Chondrocyte (in vitro differentiated cells): ENCODE data around the gene OR2T11. TPM values are rescaled to one million over a fixed set of nuclear protein-coding genes. Genes with fewer than 3 reads are reported as not detected.

Source experiments
- DNase-seq: peaks from one replicate; pipeline ENCODE4 v3.0.0; 2021; ENCODE audit warnings: mixed read lengths, low spot score
- H3K27ac Mint-ChIP-seq: one replicate; pipeline ENCODE4 v1.8.0; 2021; ENCODE audit warnings: mild to moderate bottlenecking, moderate library complexity, mixed read lengths; ENCODE audit not compliant: unreplicated experiment
- H3K27me3 Mint-ChIP-seq: 2 replicates; pipeline ENCODE4 v1.8.0; 2021; ENCODE audit warnings: low read depth, mixed read lengths
- H3K36me3 Mint-ChIP-seq: 2 replicates; pipeline ENCODE4 v1.8.0; 2021; ENCODE audit warnings: low read depth, mixed read lengths
- H3K4me1 Mint-ChIP-seq: 2 replicates; pipeline ENCODE4 v1.8.0; 2021; ENCODE audit warnings: low read depth, mild to moderate bottlenecking, mixed read lengths
- H3K4me3 Mint-ChIP-seq: one replicate; pipeline ENCODE4 v1.8.0; 2021; ENCODE audit warnings: mild to moderate bottlenecking, moderate library complexity, mixed read lengths; ENCODE audit not compliant: unreplicated experiment
- H3K9me3 Mint-ChIP-seq: 2 replicates; pipeline ENCODE4 v1.8.0; 2021; ENCODE audit warnings: low read depth, mixed read lengths
- total RNA-seq: library from RNA; stranded (reverse); gene quantifications from 3 replicates; pipeline ENCODE4 v1.2.1, GENCODE V29; 2021
- TF ChIP-seq, protein P1 (sequence below): fragments of 200-600 bp; sonication (generic); IDR thresholded peaks from 2 replicates; pipeline ENCODE4 v1.5.0; 2021; ENCODE audit warnings: antibody characterized with exemption, mild to moderate bottlenecking, moderate library complexity

OR2T11 gene
- total RNA-seq, 1 donor from 2014 or later, result not detected

DNA sequence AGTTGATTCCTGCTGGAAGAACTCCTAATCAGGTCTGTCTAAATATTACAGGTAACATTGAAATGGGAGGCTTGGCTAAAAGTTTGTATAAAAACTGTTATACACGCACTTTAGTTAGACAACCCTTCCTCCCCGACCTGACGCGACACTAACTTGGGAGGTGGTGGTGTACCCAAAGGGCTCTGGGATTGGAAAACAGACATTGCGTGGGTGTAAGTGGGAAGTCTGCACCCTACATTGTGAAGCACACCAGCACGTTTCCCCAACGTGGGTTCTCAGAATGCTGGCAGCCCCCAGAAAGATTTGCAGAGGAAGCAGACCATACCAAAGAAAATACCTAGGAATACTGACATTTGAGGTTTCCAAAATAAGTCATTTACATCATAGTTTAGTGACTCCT lies 16.8 kb downstream of the OR2T11 start:
- no peaks in the 10 kb centered on the region for H3K4me1 Mint-ChIP-seq
- H3K4me3 Mint-ChIP-seq, result no peak overlapping the region
- H3K27me3 Mint-ChIP-seq, result peaks cover 4% of the 10 kb centered on the region
- H3K9me3 Mint-ChIP-seq, result peaks cover 10% of the 10 kb centered on the region
- no peak overlapping the region for H3K27ac Mint-ChIP-seq
- no peak for DNase-seq
- H3K36me3 Mint-ChIP-seq, result no peaks in the 10 kb centered on the region
- TF ChIP-seq, protein P1, sequence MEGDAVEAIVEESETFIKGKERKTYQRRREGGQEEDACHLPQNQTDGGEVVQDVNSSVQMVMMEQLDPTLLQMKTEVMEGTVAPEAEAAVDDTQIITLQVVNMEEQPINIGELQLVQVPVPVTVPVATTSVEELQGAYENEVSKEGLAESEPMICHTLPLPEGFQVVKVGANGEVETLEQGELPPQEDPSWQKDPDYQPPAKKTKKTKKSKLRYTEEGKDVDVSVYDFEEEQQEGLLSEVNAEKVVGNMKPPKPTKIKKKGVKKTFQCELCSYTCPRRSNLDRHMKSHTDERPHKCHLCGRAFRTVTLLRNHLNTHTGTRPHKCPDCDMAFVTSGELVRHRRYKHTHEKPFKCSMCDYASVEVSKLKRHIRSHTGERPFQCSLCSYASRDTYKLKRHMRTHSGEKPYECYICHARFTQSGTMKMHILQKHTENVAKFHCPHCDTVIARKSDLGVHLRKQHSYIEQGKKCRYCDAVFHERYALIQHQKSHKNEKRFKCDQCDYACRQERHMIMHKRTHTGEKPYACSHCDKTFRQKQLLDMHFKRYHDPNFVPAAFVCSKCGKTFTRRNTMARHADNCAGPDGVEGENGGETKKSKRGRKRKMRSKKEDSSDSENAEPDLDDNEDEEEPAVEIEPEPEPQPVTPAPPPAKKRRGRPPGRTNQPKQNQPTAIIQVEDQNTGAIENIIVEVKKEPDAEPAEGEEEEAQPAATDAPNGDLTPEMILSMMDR, result no peak

DNA sequence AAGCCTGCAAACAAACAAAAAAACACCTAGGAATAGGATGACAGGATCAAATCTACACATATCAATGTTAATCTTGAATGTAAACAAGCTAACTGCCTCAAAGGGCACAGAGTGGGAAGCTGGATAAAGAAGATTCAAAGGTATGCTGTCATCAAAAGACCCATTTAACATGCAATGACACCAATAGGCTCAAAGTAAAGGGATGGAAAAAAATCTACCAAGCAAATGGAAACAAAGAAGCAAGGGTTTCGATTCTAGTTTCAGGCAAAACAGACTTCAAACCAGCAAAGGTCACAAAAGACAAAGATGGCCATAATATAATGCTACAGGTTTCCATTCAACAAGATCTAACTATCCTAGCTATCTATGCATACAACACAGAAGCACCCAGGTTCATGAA lies 21.1 kb downstream of the OR2T11 start:
- TF ChIP-seq, protein P1, result no peak
- no peaks in the 10 kb centered on the region for H3K4me1 Mint-ChIP-seq
- H3K27ac Mint-ChIP-seq, result no peak overlapping the region
- no peaks in the 10 kb centered on the region for H3K36me3 Mint-ChIP-seq
- H3K27me3 Mint-ChIP-seq, result peaks cover 2% of the 10 kb centered on the region
- H3K9me3 Mint-ChIP-seq, result peaks cover 10% of the 10 kb centered on the region
- no peak overlapping the region for H3K4me3 Mint-ChIP-seq
- no peak for DNase-seq

DNA sequence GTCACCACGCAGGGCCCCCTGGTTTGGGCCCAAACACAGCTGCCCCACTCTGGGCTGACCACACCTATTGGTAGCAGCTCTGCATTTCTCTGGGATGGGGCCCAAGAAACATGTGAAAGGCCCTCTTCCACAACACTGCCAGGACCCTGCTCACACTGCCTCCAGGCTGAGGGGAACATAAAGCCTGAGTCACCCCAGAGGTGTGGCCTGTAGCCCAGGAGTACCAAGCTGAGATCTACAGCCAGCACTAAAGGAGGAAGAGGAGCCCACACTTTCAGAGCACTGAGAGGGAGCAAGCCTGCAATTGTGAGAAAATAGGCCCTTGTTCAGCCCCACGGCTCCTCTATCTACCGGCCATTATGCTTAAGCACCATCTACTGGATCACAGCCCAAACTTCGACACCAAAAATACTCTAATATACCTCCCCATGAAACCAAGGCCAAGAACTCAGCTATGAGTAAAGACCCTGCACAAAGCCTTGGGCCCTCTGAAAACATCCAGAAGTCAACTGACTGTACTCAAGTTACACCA lies 22.9 kb downstream of the OR2T11 start:
- TF ChIP-seq, protein P1, result no peak
- Mint-ChIP-seq H3K36me3 (no peaks in the 10 kb centered on the region), H3K9me3 (peaks cover 10% of the 10 kb centered on the region), H3K27ac (no peak overlapping the region), H3K4me3 (no peak overlapping the region), H3K27me3 (no peaks in the 10 kb centered on the region), H3K4me1 (no peaks in the 10 kb centered on the region)
- DNase-seq, result no peak

DNA sequence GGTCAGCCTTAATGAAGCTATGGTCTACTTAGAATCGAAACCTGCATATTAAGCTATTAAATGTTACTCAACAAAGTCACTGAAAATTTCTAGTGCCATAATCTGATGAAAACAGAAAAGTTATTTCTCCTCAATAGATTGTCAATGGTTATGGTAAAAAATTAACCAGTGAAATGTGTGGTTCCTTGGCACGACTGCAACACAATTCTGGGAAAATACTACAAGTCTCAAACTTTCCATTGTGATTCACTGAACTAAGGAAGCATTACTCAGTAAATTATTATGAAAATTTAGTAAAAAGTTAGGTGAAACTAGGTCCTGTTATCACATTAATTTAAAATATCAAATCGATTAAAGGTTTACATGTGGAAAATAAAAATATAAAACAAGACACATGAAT lies 24.6 kb downstream of the OR2T11 start:
- peaks cover 18% of the 10 kb centered on the region for H3K9me3 Mint-ChIP-seq
- no peak overlapping the region for H3K4me3 Mint-ChIP-seq
- TF ChIP-seq, protein P1, result no peak
- DNase-seq, result no peak
- H3K27ac Mint-ChIP-seq, result no peak overlapping the region
- no peaks in the 10 kb centered on the region for H3K36me3 Mint-ChIP-seq
- H3K27me3 Mint-ChIP-seq, result no peaks in the 10 kb centered on the region
- no peaks in the 10 kb centered on the region for H3K4me1 Mint-ChIP-seq

DNA sequence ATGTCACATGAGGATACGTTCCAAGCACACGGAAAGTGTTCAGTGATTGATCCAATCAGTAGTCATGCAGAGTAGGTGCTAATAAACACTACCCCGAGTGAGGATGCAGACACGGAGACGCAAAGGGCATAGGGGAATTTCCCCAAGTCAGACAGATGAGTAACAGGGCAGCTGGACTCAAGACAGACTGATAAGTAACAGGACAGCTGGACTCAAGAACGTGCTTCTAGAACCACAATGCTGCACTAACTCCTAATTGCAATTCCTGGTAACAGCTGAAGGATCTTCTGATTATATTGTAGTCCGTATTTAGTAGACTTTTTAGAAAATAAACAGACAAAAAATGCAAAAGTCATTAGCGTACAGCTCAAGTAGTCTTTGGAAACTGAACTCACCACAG lies 35.5 kb downstream of the OR2T11 start:
- Mint-ChIP-seq H3K4me1 (no peaks in the 10 kb centered on the region), H3K27ac (no peak overlapping the region), H3K9me3 (peaks cover 36% of the 10 kb centered on the region), H3K36me3 (no peaks in the 10 kb centered on the region), H3K4me3 (no peak overlapping the region), H3K27me3 (no peaks in the 10 kb centered on the region)
- DNase-seq, result no peak
- TF ChIP-seq, protein P1, result no peak
